Stimulated activated CD4-positive, alpha-beta T cell treated with anti-CD3 and anti-CD28 coated beads, Interleukin-12 subunit alpha, Interleukin-12 subunit beta, amount 100 ng/mL, for 24 hours (primary cell): Measurements from ENCODE around the gene ADGRG3.

ENCODE experiments used
- DNase-seq, 2 experiments: peaks; one replicate each; pipeline ENCODE4 v3.0.0-alpha.2; 2020; ENCODE audit warnings: low read depth in 2 of 2

ADGRG3 gene

DNA sequence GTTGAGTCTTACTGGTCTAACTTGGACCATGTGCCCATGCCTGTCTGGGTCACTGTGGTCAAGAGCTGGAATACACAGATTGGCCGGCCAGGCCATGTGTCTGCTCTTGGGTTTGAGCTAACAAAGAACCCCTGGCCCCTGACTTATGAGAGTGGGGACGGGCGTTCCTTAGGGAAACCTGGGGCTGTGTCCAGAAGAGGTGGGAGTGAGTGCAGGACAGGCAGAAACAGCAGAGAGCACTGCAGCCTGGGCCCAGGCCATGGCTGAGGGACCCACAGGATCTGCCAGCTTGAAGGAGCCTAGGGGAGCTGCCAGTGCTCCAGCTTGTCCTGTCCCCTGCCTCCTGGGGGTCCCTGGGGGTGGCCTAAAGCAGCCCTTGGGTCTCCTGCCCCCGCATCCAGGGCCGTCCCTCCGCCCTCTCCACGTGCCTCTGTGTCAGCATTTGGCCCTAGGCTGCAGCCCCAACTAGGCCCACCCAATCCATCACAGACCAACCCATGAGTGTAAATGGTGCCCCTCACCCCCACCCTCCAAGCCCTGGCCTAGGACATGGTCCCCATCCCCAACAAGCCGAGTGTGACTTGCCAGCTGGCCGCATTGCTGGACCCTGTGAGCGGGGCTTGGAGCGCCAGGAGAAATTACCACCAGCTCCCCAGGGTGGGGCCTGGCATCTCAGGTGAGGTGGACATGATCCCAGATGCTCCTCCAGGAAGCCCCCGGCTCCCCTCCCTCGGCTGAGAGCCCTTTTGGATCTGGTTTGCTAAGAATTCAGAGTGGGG, 14.0 kb downstream of the ADGRG3 start:
- DNase-seq = no peak

DNA sequence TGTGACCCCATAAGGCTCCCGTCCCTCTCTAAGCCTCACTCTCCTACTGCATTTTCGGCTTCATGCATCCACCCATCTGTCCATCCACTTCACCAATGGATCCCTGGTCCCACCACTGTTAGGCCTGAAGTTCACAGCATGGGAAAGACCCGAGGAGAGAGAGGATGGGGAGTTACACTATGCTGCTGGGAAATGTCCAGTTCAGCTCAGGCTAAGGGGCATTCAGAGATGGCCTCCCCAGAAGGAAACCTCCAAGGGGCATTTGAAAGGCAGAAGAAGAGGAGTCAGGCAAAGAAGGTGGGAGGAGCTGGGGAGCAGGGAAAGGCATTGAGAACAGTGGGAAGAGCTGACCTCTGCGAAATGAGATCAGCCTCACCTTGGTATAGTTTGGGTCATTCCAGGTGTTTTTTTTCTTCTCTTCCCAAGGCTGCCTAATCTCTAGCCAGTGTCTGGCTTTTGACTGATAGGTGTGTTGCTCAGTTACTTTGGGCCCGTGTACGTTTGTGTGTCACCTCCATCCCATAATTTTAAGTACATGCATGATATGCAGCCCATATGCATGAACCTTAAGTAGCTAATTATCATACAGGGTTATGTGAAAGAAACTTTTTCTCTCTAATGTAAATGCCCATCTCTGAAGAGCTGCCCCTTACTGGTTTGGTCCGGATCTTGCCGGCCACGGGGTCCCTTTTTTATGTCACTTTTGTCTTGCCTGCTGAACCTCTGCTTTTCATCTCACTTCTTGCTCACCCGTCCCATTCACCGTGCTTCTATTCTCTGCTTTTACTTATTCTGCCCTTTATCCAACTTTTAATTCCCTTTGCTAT, 14.9 kb downstream of the ADGRG3 start:
- DNase-seq = no peak

DNA sequence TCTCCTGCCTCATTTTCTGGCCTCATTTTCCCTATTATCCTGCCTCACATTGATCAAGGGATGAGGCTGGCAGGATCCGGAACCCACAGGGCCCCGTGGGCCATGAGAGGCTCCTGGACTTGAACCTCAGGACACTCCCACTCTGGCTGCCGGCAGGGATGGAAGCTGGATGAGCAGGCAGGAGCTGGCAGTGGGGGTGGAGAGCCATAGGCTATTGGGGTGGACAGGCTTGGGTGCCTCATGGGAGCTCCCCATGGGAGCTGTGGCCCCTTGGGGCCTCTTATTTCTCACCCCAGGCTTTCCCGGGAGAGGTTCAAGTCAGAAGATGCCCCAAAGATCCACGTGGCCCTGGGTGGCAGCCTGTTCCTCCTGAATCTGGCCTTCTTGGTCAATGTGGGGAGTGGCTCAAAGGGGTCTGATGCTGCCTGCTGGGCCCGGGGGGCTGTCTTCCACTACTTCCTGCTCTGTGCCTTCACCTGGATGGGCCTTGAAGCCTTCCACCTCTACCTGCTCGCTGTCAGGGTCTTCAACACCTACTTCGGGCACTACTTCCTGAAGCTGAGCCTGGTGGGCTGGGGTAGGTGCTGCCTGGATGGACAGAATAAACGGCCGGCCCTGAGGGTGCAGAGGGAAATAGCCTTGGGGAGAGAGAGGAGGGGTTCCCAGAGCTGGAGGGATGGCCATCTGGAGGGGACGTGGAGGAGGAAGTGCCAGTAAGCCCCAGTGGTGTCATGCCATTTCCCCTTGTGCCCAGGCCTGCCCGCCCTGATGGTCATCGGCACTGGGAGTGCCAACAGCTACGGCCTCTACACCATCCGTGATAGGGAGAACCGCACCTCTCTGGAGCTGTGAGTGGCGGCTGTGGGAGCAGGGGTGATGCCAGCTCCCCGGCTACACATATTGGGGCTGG, 15.8 kb downstream of the ADGRG3 start:
- DNase-seq = no peak

DNA sequence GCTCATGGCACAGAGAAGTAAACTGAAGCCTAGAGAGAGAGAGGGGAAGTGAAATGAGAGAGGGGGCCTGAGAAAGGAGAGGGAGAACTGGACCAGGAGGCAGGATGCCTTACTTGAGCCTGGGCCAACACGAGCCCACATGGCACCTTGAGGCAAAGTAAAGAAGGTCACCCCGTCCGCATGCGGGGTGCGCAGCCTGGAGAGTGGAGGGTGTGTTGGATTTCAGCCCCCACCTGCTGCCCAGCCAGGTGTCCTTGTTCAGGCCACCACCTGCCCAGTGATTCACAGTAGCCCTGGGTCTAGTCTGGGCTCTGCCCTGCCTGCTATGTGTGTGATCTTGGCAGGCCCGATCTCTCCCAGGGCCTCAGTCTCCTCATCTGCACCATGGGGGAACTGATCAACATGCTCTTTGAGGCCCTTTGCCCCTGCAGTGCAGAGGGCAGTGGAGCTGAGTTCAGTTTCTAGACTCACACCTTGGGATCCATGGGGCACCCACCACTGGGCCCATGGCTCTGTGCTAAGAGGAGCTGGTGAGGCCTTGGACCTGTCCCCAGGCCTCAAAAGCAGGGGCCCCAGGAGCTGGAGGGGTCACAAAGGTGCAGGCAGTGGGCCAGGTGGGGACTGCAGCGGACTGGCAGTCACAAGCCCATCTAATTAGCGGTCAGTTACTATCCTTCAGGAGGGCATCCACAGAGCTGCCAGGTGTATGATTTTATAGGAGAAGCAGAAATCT, 16.7 kb downstream of the ADGRG3 start:
- DNase-seq = no peak

DNA sequence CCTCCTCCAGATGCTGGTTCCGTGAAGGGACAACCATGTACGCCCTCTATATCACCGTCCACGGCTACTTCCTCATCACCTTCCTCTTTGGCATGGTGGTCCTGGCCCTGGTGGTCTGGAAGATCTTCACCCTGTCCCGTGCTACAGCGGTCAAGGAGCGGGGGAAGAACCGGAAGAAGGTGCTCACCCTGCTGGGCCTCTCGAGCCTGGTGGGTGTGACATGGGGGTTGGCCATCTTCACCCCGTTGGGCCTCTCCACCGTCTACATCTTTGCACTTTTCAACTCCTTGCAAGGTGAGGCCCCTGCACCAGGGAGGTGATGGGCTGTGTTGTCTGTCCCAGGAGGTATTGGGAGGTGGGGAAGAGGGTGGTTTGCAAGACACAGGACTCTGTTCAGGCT, 17.5 kb downstream of the ADGRG3 start:
- DNase-seq = no peak

DNA sequence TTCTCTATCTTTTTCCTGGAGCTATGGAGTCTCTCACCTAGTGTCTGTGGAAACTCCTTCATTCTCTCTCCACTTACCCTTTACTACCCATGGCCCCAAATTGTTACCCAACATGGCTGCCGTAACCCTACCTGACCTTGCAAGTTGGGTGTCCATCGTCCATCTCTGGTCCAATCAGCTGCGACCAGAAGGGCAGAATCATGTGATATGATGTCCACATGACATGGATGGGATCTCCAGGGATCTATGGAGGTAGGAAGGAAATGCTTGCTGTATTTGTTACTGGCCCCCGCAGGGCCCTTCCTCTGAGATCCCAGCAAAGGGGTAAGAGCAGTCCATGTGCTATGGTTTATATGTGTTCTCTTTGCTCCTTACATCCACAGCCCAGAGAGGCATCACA, 18.5 kb downstream of the ADGRG3 start:
- DNase-seq = no peak

DNA sequence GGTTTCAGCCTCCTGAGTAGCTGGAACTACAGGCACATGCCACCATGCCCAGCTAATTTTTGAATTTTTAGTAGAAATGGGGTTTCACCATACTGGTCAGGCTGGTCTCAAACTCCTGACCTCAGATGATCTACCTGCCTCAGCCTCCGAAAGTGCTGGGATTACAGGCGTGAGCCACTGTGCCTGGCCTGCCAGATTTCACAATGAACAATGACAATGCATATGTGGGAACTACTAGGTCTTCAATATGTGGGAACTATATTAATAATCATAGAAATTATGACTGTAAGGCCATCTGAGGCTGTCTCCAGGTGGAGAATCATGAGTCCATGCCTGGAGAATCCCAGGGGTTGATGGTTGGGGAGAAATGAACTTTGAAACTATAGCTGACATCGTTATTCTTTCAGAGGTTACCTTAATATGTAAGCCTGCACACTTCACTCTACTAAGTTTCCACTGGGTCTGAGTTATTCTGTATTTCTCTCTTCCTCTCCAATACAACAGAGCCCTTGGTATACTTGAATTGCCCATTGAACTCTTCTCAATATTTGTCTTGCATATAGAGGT, 19.3 kb downstream of the ADGRG3 start:
- DNase-seq = no peak

DNA sequence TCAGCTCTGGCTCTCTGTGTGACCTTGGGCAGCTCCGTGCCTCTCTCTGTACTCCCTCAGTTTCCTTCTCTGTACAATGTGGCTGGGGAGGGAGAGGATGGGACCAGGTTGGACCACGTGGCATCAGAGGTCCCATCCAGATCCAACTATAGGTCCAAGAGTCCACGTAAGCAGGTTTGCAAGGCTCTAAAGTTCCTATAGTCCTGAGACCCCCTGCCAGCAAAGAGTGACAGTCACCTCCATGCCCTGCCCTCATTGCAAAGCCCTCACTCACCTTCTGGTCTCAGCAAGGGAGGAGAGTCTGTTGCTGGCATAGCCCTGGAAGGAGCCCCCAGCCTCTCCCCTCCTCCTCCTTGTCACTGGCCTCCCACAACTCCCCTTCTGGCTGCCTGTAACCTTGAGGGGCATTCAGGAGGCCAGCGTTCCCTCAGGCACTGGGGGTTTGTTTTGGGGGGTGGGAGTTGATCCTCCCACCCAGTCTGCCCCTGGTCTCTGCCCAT, 20.4 kb downstream of the ADGRG3 start:
- DNase-seq = no peak

DNA sequence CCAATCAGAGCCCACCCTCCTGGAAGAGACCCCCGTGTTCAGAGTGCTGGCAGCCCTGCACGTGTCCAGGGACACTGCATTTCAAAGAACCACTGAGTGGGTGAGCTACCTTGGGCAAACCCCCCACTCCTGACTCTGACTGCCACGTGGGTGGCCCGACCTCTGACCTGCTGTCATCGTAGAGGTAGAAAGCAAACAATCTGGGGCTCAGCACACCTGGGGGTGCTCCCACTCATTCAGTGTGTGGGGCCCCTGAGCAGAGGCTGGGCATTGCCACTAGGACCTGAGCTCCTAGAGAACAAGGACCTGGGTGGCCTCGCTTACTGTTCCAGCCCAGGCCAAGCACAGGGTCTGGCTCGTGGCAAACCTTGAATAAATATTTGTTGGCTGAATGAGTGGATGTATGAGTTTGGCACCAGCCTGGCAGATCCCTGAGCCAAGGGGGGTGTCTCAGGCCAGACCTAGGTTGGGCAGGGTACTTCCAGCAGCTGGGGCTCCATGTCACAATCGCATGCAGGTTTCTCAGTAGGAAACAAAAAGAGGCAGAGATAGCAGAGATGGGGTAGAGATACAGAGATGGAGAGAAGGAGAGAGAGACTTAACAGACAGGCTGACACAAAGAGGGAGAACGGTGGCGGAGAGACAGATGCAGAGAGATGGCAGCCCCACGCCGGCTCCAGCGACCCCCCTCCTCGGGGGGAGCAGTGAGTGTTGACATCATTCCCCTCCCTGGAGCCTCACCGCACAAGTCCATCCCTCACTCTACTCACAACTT, 21.1 kb downstream of the ADGRG3 start:
- DNase-seq = no peak

DNA sequence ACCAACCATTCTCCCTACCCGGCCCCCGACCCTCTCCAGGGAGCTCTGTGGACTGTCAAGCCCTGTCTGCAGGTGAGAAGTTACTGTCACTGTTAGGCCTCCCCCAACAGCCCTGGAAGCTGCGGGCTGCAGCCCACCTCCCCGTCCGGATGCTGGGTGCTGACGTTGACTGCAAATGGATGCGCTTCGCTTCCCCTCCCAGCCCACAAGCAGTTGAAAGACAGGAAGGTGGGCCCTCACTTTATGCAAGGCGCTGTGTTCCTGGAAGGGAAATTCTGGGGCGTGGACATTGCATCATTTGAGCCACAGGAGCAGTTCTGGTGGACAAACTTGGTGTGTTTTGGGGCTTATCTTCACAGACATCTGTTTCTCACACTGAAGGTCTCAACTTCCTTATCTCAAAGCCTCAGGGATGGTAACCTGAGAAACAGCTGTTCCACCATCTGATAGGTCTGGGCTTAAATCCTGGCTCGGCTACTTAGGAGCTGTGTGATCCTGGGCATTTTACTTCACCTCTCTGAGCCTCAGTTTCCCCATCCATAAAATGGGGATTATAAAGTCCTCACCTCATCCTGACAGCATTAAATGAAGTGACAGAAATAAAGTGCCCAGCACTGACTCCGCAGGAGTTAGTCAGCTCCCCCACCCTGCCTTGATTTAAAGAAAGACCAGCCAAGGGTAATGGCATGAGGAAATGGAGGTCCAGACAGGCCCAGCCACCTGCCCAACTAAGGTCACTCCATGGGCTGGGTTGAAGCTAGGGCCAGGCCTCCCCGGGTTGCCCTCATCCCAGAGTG, 21.9 kb downstream of the ADGRG3 start:
- DNase-seq = no peak

DNA sequence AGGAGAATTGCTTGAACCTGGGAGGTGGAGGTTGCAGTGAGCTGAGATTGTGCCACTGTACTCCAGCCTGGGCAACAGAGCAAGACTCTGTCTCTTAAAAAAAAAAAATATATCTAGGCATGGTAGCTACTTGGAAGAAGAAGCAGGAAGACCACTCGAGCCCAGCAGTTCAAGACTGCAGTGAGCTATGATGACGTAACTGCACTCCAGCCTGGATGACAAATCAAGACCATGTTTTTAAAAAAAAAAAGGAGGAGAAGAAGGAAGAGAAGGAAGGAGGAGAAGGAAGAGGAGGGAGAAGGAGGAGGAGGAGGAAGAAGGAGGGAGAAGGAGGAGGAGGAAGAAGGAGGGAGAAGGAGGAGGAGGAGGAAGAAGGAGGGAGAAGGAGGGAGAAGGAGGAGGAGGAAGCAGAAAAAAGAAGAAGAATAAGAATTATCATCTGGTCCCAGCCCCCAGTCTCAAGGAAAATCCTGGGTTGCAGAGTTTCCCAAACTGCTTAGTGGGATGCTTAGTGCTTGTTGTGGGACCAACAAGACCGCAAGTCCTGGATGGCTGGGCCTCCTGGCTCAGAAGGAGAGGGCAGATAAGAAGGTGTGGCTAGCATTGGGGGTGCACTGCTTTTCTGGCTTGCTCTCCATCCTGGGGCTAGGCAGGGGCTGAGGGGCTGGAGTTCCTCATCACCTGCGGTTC, 22.8 kb downstream of the ADGRG3 start:
- DNase-seq = no peak

DNA sequence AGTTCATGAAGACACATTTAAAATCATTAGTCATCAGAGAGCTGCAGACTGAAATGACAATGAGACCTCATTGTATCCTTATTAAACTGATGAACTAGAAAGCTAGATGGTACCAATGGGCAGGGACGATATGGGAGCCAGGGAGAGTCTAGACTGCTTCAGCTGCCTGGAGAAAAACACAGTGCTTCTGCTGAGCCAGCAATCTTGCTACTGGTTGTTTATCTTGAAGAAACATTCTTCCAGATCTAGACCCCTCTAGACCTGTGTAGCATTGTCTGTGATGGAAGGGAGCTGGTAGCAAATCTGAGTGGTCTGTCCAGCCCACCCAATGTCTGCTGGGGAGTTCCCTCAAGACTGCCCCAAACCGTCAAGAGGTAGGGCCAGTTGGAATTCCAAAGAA, 24.5 kb downstream of the ADGRG3 start:
- no peak for DNase-seq

DNA sequence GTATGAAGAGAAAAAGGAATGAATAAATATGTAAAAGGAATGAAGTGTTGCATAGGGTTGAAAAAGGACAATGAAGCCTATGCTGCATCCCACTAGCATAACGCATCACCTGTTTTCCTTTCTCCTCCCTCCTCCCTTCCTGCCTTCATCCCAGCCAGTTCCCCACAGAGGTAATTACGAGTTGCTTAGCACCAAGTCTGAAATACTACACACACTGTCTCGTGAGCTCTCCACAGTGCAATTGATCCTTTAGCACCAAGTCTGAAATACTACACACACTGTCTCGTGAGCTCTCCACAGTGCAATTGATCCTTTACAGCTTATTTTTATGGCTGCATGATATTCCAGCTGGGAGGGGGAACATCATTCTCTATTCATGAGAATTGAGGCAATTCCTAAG, 25.4 kb downstream of the ADGRG3 start:
- DNase-seq = no peak

DNA sequence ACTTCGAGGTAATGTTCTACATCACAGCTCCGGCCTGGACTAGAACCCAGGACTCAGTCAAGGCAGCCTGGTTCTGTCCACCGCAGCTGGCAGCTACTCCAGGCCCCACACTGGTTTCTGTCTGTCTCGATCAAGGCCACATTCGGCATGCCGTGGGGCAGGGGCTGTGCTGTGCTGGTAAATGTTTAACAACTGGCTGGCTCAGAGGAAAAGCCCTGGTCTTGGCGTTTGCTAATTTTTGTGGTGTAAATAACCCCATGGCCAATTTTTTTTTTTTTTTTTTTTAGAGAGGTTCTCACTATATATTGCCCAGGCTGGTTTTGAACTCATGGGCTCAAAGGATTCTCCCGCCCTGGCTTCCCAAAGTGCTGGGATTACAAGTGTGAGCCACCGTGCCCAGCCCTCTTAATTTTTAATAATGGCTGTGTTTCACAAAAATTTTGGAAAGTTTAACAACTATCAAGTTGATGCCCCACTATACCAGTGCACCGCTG, 26.2 kb downstream of the ADGRG3 start:
- no peak for DNase-seq

DNA sequence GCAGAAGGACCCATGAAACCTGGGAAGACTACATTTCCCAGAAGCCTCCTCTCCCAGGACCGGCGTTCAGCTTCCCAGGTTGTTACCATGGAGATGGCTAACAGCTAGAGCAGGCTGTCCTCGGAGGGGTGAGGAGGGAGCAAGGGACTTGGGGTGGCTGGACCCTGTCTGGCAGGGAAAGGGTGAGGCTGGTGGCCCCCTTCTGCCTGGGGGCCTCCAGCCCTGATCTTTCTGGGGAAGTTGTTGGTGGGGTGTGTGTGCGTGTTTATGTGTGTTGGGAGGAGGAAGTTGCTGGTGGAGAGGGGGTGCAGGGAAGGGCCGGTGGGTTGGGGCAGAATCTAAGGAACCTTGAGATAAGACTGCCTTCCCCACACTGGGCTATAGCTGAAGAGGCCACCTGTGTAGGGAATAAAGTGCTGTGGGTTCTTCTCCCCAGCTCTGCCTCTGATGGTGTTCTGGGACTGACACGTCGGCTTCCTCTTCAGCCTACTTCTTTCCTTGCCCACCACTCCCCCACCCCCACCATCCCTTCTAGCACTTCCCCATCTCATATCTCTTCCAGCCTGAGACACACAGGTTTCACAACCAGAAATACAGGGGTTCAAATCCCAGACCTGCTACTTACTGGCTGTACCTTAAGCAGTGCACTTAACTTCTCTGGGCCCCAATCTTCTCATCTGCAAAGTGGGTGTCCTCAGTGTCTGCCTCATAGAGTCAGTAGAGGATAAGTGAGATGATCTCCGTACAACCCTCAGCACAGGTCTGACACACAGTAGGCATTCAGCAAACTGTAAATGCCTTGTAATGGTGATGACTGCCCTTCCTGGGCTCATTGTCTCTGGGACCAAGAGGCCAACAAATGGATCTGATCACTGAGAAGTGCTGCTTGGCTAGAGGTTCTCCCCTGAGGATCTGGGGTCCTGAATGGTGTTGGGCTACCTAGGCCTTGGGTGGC, 26.9 kb downstream of the ADGRG3 start, which contains the start of gene DRC7:
Gene DRC7, plus strand, starts transcription at position 82 of the 955 bp plus-strand sequence. CDS start 3,144 bp downstream, outside the sequence.
- DNase-seq = no peak

DNA sequence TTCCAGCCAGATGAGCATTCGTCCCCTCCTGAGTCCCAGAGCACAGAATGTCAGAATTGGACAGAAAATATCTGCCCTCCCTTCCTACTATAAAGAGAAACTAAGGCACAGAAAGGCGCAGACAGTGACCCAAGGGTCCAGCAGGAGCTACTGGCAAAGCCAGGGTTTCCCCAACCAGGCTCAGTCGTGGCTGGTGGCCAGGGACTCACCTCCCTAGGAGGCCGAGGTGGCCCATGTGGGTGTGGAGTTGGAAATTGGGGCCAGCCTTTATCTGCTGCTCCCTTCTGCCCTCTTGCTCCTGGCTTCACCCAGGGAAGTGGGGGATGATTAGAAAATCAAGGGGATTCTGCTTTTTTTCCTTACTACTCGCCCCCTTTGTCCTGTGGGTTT, 27.6 kb downstream of the ADGRG3 start:
- no peak for DNase-seq

DNA sequence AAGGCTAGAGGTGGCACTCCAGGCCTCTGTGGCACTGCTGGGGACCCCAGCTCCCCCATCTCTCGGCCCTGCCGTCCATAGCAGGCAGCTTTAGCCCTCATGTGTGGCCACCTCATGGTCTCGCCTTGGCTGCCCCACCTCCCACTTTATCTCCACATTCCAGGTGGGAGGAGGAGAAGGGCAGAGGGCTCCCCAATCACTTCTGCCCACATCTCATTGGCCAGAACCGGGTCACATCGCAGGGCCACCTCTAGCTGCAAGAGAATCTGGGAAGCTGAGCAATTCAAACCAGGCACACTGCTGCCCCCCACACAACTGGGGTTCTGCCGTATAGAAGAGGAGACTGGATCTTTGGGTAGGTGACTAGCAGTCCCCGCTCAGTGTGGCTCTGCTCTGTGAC, 28.1 kb downstream of the ADGRG3 start:
- DNase-seq = no peak
